RWPE2 (cell line): ENCODE data around the gene NFKBIZ.

ENCODE experiments used
- ATAC-seq: fragments of 200-7000 bp; cut with Tn5 transposase; 3 replicates; pipeline ENCODE4 v1.9.1; 2021; ENCODE audit warnings: low read depth
- DNase-seq: peaks from one replicate; pipeline ENCODE4 v3.0.0-alpha.2; 2020; ENCODE audit warnings: low spot score
- H3K27ac ChIP-seq: fragments of 450-650 bp; 2 replicates; pipeline ENCODE4 v1.5.1; 2017; ENCODE audit warnings: mild to moderate bottlenecking; ENCODE audit not compliant: poor library complexity, severe bottlenecking
- H3K27me3 ChIP-seq: fragments of 250-450 bp; sonication (Bioruptor Pico); 2 replicates; pipeline ENCODE4 v1.5.1; 2021; ENCODE audit warnings: mild to moderate bottlenecking, moderate library complexity; ENCODE audit not compliant: insufficient read depth, poor library complexity, severe bottlenecking
- H3K36me3 ChIP-seq: fragments of 250-450 bp; sonication (Bioruptor Pico); 2 replicates; pipeline ENCODE4 v1.5.1; 2020; ENCODE audit warnings: low read depth, mild to moderate bottlenecking, moderate library complexity
- H3K4me1 ChIP-seq: fragments of 250-450 bp; sonication (Bioruptor Pico); 2 replicates; pipeline ENCODE4 v1.5.1; 2021; ENCODE audit warnings: mild to moderate bottlenecking, moderate library complexity; ENCODE audit not compliant: insufficient read depth, poor library complexity, severe bottlenecking
- H3K4me3 ChIP-seq: fragments of 250-450 bp; sonication (Bioruptor Pico); 2 replicates; pipeline ENCODE4 v1.5.1; 2021; ENCODE audit warnings: mild to moderate bottlenecking, moderate library complexity; ENCODE audit not compliant: severe bottlenecking
- H3K9me3 ChIP-seq: fragments of 250-450 bp; sonication (Bioruptor Pico); 2 replicates; pipeline ENCODE4 v1.5.1; 2021; ENCODE audit warnings: mild to moderate bottlenecking, moderate library complexity; ENCODE audit not compliant: severe bottlenecking
- TF ChIP-seq, protein P1 (sequence below): fragments of 450-650 bp; IDR thresholded peaks from one replicate; pipeline ENCODE4 v1.5.1; 2017; ENCODE audit warnings: mild to moderate bottlenecking, moderate library complexity; ENCODE audit not compliant: poor library complexity, severe bottlenecking

The NFKBIZ gene

DNA sequence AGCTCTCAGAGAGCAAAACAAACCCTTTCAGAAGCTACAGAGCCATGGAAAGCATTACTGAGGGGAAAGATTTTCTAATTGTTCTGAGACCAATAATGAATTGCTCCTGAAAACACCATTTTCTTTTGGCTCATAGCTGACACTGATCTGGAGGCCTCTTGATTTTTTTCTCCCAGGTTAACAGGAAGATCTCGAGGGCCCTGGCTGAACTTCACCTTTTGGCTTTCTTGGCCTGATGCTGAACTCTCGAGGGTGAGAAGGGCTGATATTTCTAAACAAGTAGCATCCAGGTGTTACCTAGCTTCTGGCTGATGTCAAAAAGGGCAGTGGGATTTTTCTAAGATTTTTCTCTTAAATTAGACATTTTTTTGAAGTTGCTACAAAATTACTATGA, 19.9 kb upstream of the NFKBIZ start:
- no peaks in the 10 kb centered on the region for H3K36me3 ChIP-seq
- DNase-seq = no peak
- TF ChIP-seq, protein P1, sequence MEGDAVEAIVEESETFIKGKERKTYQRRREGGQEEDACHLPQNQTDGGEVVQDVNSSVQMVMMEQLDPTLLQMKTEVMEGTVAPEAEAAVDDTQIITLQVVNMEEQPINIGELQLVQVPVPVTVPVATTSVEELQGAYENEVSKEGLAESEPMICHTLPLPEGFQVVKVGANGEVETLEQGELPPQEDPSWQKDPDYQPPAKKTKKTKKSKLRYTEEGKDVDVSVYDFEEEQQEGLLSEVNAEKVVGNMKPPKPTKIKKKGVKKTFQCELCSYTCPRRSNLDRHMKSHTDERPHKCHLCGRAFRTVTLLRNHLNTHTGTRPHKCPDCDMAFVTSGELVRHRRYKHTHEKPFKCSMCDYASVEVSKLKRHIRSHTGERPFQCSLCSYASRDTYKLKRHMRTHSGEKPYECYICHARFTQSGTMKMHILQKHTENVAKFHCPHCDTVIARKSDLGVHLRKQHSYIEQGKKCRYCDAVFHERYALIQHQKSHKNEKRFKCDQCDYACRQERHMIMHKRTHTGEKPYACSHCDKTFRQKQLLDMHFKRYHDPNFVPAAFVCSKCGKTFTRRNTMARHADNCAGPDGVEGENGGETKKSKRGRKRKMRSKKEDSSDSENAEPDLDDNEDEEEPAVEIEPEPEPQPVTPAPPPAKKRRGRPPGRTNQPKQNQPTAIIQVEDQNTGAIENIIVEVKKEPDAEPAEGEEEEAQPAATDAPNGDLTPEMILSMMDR = no peak
- H3K9me3 ChIP-seq = no peaks in the 10 kb centered on the region
- no peak overlapping the region for H3K4me3 ChIP-seq
- H3K27me3 ChIP-seq = no peaks in the 10 kb centered on the region
- ATAC-seq = no peak
- peaks cover 12% of the 10 kb centered on the region for H3K4me1 ChIP-seq
- no peak overlapping the region for H3K27ac ChIP-seq

DNA sequence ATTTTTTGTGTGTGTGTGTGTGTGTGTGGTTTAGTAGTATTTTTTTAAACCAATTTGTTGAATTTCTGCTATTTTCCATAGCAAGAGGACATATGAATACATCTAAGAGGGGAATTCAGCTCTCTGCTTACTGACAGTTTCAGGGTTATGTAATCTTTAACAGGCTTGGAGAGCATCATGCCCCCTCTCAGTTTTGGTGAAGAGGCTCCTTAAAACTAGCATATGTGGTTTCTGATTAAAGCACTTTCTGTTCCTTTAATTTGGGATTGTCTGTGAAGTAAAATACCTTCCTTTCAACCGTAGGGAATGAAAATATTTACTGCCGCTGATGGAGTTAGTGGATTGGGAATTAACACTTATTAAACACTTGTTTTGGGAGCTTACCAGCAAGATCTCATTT, 19.4 kb upstream of the NFKBIZ start:
- TF ChIP-seq, protein P1 = no peak
- DNase-seq = no peak
- Histone ChIP-seq H3K4me3 (no peak overlapping the region), H3K27me3 (no peaks in the 10 kb centered on the region), H3K27ac (no peak overlapping the region), H3K4me1 (peaks cover 12% of the 10 kb centered on the region), H3K9me3 (no peaks in the 10 kb centered on the region), H3K36me3 (no peaks in the 10 kb centered on the region)
- no peak for ATAC-seq

DNA sequence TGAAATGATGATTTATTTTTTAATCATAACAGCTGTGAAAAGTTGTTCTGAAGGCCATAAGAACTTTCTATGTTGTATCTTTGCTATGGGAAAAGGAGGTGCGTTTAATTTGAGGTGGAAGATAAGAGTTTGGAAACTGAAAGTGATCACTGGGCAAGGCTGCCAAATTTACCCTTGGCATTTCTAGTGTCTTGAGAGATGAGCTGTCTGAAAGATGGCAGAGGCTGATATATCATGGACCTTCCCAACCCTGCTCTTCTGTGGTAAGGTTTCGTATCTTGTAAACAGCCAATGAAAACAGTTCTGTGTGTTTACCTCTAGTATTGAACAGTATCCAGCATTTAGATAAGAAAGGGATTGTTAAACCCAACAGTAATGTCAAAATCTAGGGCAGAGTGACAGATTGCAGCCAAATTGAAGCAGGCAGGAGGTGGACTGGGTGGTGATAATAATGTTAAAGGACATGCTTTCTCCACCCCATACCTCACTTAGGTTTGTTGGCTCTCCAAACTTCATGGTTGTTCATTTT, 15.8 kb upstream of the NFKBIZ start:
- DNase-seq (no peak), ATAC-seq (no peak)
- Histone ChIP-seq H3K36me3 (no peaks in the 10 kb centered on the region), H3K27ac (no peak overlapping the region), H3K4me1 (peaks cover 2% of the 10 kb centered on the region), H3K27me3 (no peaks in the 10 kb centered on the region), H3K4me3 (no peak overlapping the region), H3K9me3 (no peaks in the 10 kb centered on the region)
- TF ChIP-seq, protein P1 = no peak

DNA sequence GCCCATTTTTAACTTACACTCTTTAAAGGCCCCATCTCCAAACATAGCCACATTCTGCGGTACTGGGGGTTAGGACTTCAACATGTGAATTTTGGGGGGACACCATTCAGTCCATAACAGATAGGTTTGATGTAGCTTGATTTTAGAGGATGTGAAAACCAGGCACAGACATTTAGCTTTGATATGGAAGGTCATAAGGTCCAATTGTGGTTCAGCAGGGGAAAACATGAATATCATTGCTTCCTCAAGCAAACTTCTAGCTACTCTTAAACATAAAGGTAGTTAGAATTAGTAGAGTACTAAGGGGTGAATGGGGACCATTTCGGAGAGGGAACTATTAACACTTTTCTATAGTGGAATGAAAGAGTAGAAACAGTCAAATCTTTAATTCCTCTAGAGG, 13.6 kb upstream of the NFKBIZ start:
- H3K4me3 ChIP-seq = no peak overlapping the region
- TF ChIP-seq, protein P1 = no peak
- no peaks in the 10 kb centered on the region for H3K27me3 ChIP-seq
- ATAC-seq (no peak), DNase-seq (no peak)
- H3K9me3 ChIP-seq = no peaks in the 10 kb centered on the region
- H3K4me1 ChIP-seq = no peaks in the 10 kb centered on the region
- H3K27ac ChIP-seq = no peak overlapping the region
- no peaks in the 10 kb centered on the region for H3K36me3 ChIP-seq

DNA sequence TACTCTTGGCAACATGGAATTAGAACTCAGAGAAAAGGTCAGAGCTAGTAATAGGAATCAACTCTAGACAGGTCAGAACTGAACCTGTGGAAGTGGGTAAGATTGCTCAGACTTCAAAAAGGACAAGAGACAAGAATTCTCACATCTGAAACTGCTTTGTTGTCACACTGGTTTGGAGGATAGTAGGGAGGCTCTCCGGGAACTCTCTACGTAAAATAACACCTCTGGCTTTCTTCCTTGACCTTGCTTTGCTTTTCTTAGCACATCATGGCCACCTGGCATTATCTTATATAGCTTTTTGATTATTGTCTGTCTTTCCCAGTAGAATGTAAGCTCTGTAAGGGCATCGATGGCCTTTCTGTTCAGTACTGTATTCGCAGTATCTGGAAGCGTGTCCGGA, 13.2 kb upstream of the NFKBIZ start:
- no peak for DNase-seq
- H3K4me3 ChIP-seq = no peak overlapping the region
- ATAC-seq = no peak
- H3K36me3 ChIP-seq = no peaks in the 10 kb centered on the region
- TF ChIP-seq, protein P1 = no peak
- no peaks in the 10 kb centered on the region for H3K4me1 ChIP-seq
- no peaks in the 10 kb centered on the region for H3K27me3 ChIP-seq
- H3K9me3 ChIP-seq = no peaks in the 10 kb centered on the region
- H3K27ac ChIP-seq = no peak overlapping the region
